AG10803 (cell line): ENCODE data around the gene HOXA7.

ENCODE experiments used
- DNase-seq: peaks from one replicate; pipeline ENCODE4 v3.0.0; 2010; ENCODE audit warnings: low read depth
- H3K4me3 ChIP-seq: 2 replicates; pipeline ENCODE4 v1.5.1; 2011; ENCODE audit warnings: mild to moderate bottlenecking, low read length, control low read depth
- CTCF ChIP-seq: conservative IDR thresholded peaks from 2 replicates; pipeline ENCODE4 v1.5.1; 2011; ENCODE audit warnings: mild to moderate bottlenecking, low read length, control low read depth, inconsistent platforms

HOXA7 gene

GRCh38 chr7:27137640-27138315, 18.7 kb downstream of the HOXA7 start:
- no peak for DNase-seq
- TF ChIP-seq CTCF, result no peak
- H3K4me3 ChIP-seq, result no peak overlapping the region

- no peak overlapping the region for H3K4me3 ChIP-seq
Measured at GRCh38 chr7:27134392-27134791, 22.1 kb downstream of the HOXA7 start.

GRCh38 chr7:27133409-27134231, 22.9 kb downstream of the HOXA7 start:
- no peak for TF ChIP-seq CTCF
- DNase-seq, result no peak

More at GRCh38 chr7:27134392-27134791, 22.1 kb downstream of the HOXA7 start:
- no peak for TF ChIP-seq CTCF
- DNase-seq, result peak; percentile 96

GRCh38 chr7:27132978-27133377, 23.5 kb downstream of the HOXA7 start:
- no peak for DNase-seq
- no peak for TF ChIP-seq CTCF
- no peak overlapping the region for H3K4me3 ChIP-seq

More at GRCh38 chr7:27133409-27134231, 22.9 kb downstream of the HOXA7 start:
- H3K4me3 ChIP-seq, result no peak overlapping the region

- TF ChIP-seq CTCF, result no peak
- no peak for DNase-seq
- no peak overlapping the region for H3K4me3 ChIP-seq
Measured at GRCh38 chr7:27132214-27132613, 24.3 kb downstream of the HOXA7 start.

- no peak for TF ChIP-seq CTCF
- peak overlapping the region; percentile 79 for H3K4me3 ChIP-seq
- no peak for DNase-seq
Measured at GRCh38 chr7:27131390-27131819, 25.1 kb downstream of the HOXA7 start.
